IMR-90 (cell line): ENCODE measurements around the gene CDC45. TPM values are rescaled to one million over a fixed set of nuclear protein-coding genes. Genes with fewer than 3 reads are reported as not detected.

Source experiments
- ATAC-seq: fragments of 200-7000 bp; cut with Tn5 transposase; 2 replicates; pipeline ENCODE4 v1.9.1; 2020; ENCODE audit warnings: low read depth, mild to moderate bottlenecking, moderate library complexity
- BruUV-seq: library from RNA; stranded (reverse); fragments of 400-500 nt; replicated peaks from 2 replicates; lab custom pipeline; 2021; lab: Mats Ljungman, UMichigan
- CTCF ChIA-PET: fragments of 300-600 bp; formaldehyde crosslinking; extraction: SDS; loops from one replicate; lab custom pipeline; 2021; ENCODE audit warnings: antibody characterized with exemption; lab: Yijun Ruan, JAX
- POLR2A ChIA-PET: fragments of 300-600 bp; sonication (Branson Sonifier 250); formaldehyde crosslinking; loops from one replicate; lab custom pipeline; 2022; ENCODE audit warnings: antibody characterized with exemption; ENCODE audit not compliant: unreplicated experiment; lab: Charles Lee
- DNase-seq: peaks from one replicate; pipeline ENCODE4 v3.0.0; 2013
- H2AFZ ChIP-seq: replicated peaks from 2 replicates; pipeline ENCODE3; 2013; ENCODE audit warnings: low read length, mild to moderate bottlenecking; ENCODE audit not compliant: poor library complexity
- H2AK5ac ChIP-seq: 2 replicates; pipeline ENCODE4 v1.6.1; 2013; ENCODE audit warnings: low read depth, low read length, inconsistent platforms
- H2AK9ac ChIP-seq: replicated peaks from 2 replicates; pipeline ENCODE3; 2013; ENCODE audit warnings: mild to moderate bottlenecking, low read depth, low read length, moderate library complexity; ENCODE audit not compliant: poor library complexity
- H2BK120ac ChIP-seq: 2 replicates; pipeline ENCODE4 v1.6.1; 2013; ENCODE audit warnings: low read depth, low read length, inconsistent platforms
- H2BK15ac ChIP-seq: 3 replicates; pipeline ENCODE4 v1.6.1; 2013; ENCODE audit warnings: low read depth, low read length, inconsistent platforms
- H2BK20ac ChIP-seq: 2 replicates; pipeline ENCODE4 v1.6.1; 2013; ENCODE audit warnings: low read depth, mild to moderate bottlenecking, inconsistent platforms, low read length, moderate library complexity
- H2BK5ac ChIP-seq: 2 replicates; pipeline ENCODE4 v1.6.1; 2013; ENCODE audit warnings: mild to moderate bottlenecking, low read depth, low read length, inconsistent platforms; ENCODE audit not compliant: poor library complexity, severe bottlenecking
- H3K14ac ChIP-seq: replicated peaks from 2 replicates; pipeline ENCODE4 v1.6.1; 2013; ENCODE audit warnings: low read depth, low read length, inconsistent platforms
- H3K18ac ChIP-seq: 2 replicates; pipeline ENCODE4 v1.6.1; 2013; ENCODE audit warnings: low read depth, low read length, control low read depth
- H3K23ac ChIP-seq: 2 replicates; pipeline ENCODE4 v1.6.1; 2013; ENCODE audit warnings: low read depth, low read length, inconsistent platforms
- H3K27ac ChIP-seq: 2 replicates; pipeline ENCODE4 v1.5.1; 2013; ENCODE audit warnings: mild to moderate bottlenecking, control low read depth, low read length; ENCODE audit not compliant: insufficient read depth
- H3K27me3 ChIP-seq: 2 replicates; pipeline ENCODE4 v1.6.1; 2013; ENCODE audit warnings: low read length; ENCODE audit not compliant: control insufficient read depth, insufficient read depth
- H3K36me3 ChIP-seq: 2 replicates; pipeline ENCODE4 v1.6.1; 2013; ENCODE audit warnings: low read length, mixed read lengths; ENCODE audit not compliant: control insufficient read depth, insufficient read depth
- H3K4ac ChIP-seq: 2 replicates; pipeline ENCODE4 v1.6.1; 2013; ENCODE audit warnings: low read depth, low read length, inconsistent platforms
- H3K4me1 ChIP-seq: 2 replicates; pipeline ENCODE4 v1.6.1; 2013; ENCODE audit warnings: low read length, mixed read lengths; ENCODE audit not compliant: control insufficient read depth, insufficient read depth
- H3K4me2 ChIP-seq: 2 replicates; pipeline ENCODE4 v1.6.1; 2013; ENCODE audit warnings: low read depth, mild to moderate bottlenecking, control low read depth, low read length, moderate library complexity
- H3K4me3 ChIP-seq: 2 replicates; pipeline ENCODE4 v1.5.1; 2013; ENCODE audit warnings: low read depth, mild to moderate bottlenecking, control low read depth, low read length, moderate library complexity; ENCODE audit not compliant: insufficient read depth
- H3K56ac ChIP-seq: 2 replicates; pipeline ENCODE4 v1.6.1; 2013; ENCODE audit warnings: low read length, inconsistent platforms; ENCODE audit not compliant: insufficient read depth; ENCODE audit errors: extremely low read depth
- H3K79me1 ChIP-seq, 2 experiments: 2 replicates each; pipeline ENCODE4 v1.6.1; 2013; ENCODE audit warnings: low read length in 2 of 2, inconsistent platforms in 1 of 2, low read depth in 1 of 2
- H3K9ac ChIP-seq: 2 replicates; pipeline ENCODE4 v1.6.1; 2013; ENCODE audit warnings: low read depth, low read length, control low read depth
- H3K9me1 ChIP-seq: 2 replicates; pipeline ENCODE4 v1.6.1; 2013; ENCODE audit warnings: low read length, inconsistent platforms; ENCODE audit not compliant: insufficient read depth
- H3K9me3 ChIP-seq: 2 replicates; pipeline ENCODE4 v1.6.1; 2013; ENCODE audit warnings: low read length; ENCODE audit not compliant: control insufficient read depth, insufficient read depth
- H4K20me1 ChIP-seq: 2 replicates; pipeline ENCODE4 v1.6.1; 2013; ENCODE audit warnings: low read length, inconsistent platforms; ENCODE audit not compliant: insufficient read depth
- H4K5ac ChIP-seq: 2 replicates; pipeline ENCODE4 v1.6.1; 2013; ENCODE audit warnings: mild to moderate bottlenecking, low read depth, low read length, control low read depth
- H4K8ac ChIP-seq, 2 experiments: 2 replicates each; pipeline ENCODE4 v1.6.1; 2013; ENCODE audit warnings: low read depth in 2 of 2, low read length in 2 of 2, control low read depth in 1 of 2, inconsistent platforms in 1 of 2
- H4K91ac ChIP-seq: 2 replicates; pipeline ENCODE4 v1.6.1; 2013; ENCODE audit warnings: low read depth, low read length, inconsistent platforms; ENCODE audit not compliant: insufficient read depth
- BHLHE40 ChIP-seq: fragments of 150-350 bp; IDR thresholded peaks from 2 replicates; pipeline ENCODE4 v1.6.1; 2016; ENCODE audit warnings: mild to moderate bottlenecking, low read depth, low read length
- CEBPB ChIP-seq: IDR thresholded peaks from 2 replicates; pipeline ENCODE4 v1.6.1; 2012; ENCODE audit warnings: low read depth, low read length, improper control_type of control experiment
- CHD1 ChIP-seq: IDR thresholded peaks from 2 replicates; pipeline ENCODE4 v1.6.1; 2012; ENCODE audit warnings: low read depth, low read length, improper control_type of control experiment
- MAZ ChIP-seq: IDR thresholded peaks from 2 replicates; pipeline ENCODE4 v1.6.1; 2012; ENCODE audit warnings: low read depth, mild to moderate bottlenecking, low read length, improper control_type of control experiment, moderate library complexity, borderline replicate concordance
- NFE2L2 ChIP-seq: fragments of 150-350 bp; IDR thresholded peaks from 2 replicates; pipeline ENCODE4 v1.6.1; 2016; ENCODE audit warnings: low read depth, mild to moderate bottlenecking, low read length
- RCOR1 ChIP-seq: IDR thresholded peaks from 2 replicates; pipeline ENCODE4 v1.6.1; 2012; ENCODE audit warnings: mild to moderate bottlenecking, low read length, improper control_type of control experiment; ENCODE audit not compliant: insufficient replicate concordance
- WGBS, 2 experiments: methylation state at CpG; one replicate each; pipeline versions ENCODE4 v1.1.5 to v1.1.7; 2013; ENCODE audit warnings: missing lambda C conversion rate in 2 of 2; ENCODE audit not compliant: insufficient read length in 1 of 2; ENCODE audit errors: extremely low coverage in 2 of 2; 5-methylcytosine and 5-hydroxymethylcytosine counted together
- dilution Hi-C: fragments of 300-500 bp; cut with HindIII; formaldehyde crosslinking; loops from one replicate; pipeline ENCODE4 v1.14.3; 2018; ENCODE audit warnings: low sequenced_read_pairs; ENCODE audit not compliant: unreplicated experiment
- in situ Hi-C: fragments of 300-500 bp; cut with MboI; formaldehyde crosslinking; loops from 3 replicates; pipeline ENCODE4 v1.14.3; 2019; ENCODE audit warnings: low sequenced_read_pairs, inconsistent platforms, mixed read lengths
- intact Hi-C: fragments of 100-400 bp; cut with micrococcal nuclease; formaldehyde crosslinking; loops from 2 replicates; pipeline ENCODE4 v1.10.0; 2022
- polyA plus RNA-seq, 3 experiments: library from polyadenylated mRNA; depleted of rRNA; stranded (reverse); fragments of >200 nt; gene quantifications; 2 replicates each; pipeline ENCODE4 v1.2.3, GENCODE V29; 2012; ENCODE audit warnings: low replicate concordance in 1 of 3
- total RNA-seq: library from RNA; depleted of rRNA; stranded (reverse); fragments of >200 nt; gene quantifications from 2 replicates; pipeline ENCODE4 v1.2.3, GENCODE V29; 2012
- TF ChIP-seq, protein P1 (sequence below): conservative IDR thresholded peaks from 2 replicates; pipeline ENCODE4 v1.5.1; 2012; ENCODE audit warnings: mild to moderate bottlenecking, low read depth, low read length, improper control_type of control experiment
- TF ChIP-seq, protein P2 (sequence below): fragments of 150-350 bp; IDR thresholded peaks from 2 replicates; pipeline ENCODE4 v1.6.1; 2017; ENCODE audit warnings: mild to moderate bottlenecking, antibody characterized with exemption, low read length, low read depth

Gene CDC45
- total and polyA plus RNA-seq, 2 of the 4 experiments (the other 2 are of a cell fraction): 22.7 to 44.6 TPM

DNA sequence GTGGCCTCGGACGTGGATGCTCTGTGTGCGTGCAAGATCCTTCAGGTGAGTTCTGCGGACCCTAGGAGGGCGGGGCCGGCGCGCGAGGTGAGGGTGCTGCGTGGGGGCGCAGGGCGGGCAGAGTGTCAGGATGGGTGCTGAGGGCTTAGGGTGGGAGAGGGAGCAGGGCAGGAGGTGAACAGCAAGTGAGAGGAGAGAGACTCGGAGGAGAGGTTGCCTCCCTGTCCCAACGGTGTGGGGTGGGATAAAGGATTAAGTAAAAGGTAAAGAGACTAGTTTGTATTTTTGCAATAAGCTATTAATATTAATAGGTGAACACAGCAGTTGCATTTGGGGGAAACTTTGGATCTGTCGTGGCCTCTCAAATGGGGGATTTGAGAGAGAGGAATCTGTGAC lies 451 bp downstream of the CDC45 start (continued):
- TF ChIP-seq, protein P1, sequence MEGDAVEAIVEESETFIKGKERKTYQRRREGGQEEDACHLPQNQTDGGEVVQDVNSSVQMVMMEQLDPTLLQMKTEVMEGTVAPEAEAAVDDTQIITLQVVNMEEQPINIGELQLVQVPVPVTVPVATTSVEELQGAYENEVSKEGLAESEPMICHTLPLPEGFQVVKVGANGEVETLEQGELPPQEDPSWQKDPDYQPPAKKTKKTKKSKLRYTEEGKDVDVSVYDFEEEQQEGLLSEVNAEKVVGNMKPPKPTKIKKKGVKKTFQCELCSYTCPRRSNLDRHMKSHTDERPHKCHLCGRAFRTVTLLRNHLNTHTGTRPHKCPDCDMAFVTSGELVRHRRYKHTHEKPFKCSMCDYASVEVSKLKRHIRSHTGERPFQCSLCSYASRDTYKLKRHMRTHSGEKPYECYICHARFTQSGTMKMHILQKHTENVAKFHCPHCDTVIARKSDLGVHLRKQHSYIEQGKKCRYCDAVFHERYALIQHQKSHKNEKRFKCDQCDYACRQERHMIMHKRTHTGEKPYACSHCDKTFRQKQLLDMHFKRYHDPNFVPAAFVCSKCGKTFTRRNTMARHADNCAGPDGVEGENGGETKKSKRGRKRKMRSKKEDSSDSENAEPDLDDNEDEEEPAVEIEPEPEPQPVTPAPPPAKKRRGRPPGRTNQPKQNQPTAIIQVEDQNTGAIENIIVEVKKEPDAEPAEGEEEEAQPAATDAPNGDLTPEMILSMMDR: no peak
- TF ChIP-seq, protein P2, sequence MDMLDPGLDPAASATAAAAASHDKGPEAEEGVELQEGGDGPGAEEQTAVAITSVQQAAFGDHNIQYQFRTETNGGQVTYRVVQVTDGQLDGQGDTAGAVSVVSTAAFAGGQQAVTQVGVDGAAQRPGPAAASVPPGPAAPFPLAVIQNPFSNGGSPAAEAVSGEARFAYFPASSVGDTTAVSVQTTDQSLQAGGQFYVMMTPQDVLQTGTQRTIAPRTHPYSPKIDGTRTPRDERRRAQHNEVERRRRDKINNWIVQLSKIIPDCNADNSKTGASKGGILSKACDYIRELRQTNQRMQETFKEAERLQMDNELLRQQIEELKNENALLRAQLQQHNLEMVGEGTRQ: no peak

DNA sequence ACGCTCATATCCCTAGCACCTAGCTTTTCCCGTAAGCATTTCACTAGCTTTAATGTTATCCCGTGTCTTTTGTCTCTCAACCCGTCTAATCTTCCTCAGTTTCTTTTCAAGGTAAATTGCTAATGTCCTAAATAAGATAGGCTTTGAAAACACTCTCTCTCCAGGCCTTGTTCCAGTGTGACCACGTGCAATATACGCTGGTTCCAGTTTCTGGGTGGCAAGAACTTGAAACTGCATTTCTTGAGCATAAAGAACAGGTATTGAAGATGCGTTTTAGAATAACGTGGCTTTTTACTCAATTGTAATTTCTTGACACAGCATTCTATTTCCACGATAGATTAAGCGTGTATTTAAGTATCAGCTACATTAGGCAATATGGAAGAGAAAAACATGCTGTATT lies 1.1 kb downstream of the CDC45 start:
- ChIA-PET POLR2A (no interaction called here), CTCF (no interaction called here)
- Histone ChIP-seq H3K79me1 (peaks cover 17 to 45% of the 10 kb centered on the region in 2 experiments; a peak in 3 of 4 replicates), H4K8ac (no peak overlapping the region), H3K9me3 (no peaks in the 10 kb centered on the region), H4K20me1 (peaks cover 15% of the 10 kb centered on the region), H2BK120ac (no peak overlapping the region), H2BK20ac (no peak overlapping the region), H3K27ac (no peak overlapping the region), H3K18ac (no peak overlapping the region), H3K9me1 (peaks cover 3% of the 10 kb centered on the region; the same call in 1 of the 2 replicates), H3K9ac (no peak overlapping the region), H3K4ac (no peak overlapping the region), H3K36me3 (peaks cover 3% of the 10 kb centered on the region; the same call in 1 of the 2 replicates), H4K5ac (no peak overlapping the region), H3K4me2 (peak overlapping the region; percentile 5; the same call in 1 of the 2 replicates), H2AK5ac (no peak overlapping the region), H3K4me1 (peaks cover 3% of the 10 kb centered on the region), H2BK5ac (no peak overlapping the region), H3K4me3 (no peak overlapping the region), H3K56ac (no peak overlapping the region), H3K23ac (no peak overlapping the region), H2AK9ac (no peak overlapping the region), H4K91ac (no peak overlapping the region), H2AFZ (no peak overlapping the region), H2BK15ac (no peak overlapping the region), H3K27me3 (no peaks in the 10 kb centered on the region), H3K14ac (no peak overlapping the region)
- no TSS peak for BruUV-seq
- DNase-seq (no peak), ATAC-seq (no peak)
- in situ Hi-C loops: no loop called here
- intact Hi-C loops: no loop called here
- dilution Hi-C loops: no loop called here
- TF ChIP-seq, protein P1: no peak
- TF ChIP-seq CEBPB (no peak), NFE2L2 (no peak), BHLHE40 (no peak), RCOR1 (no peak), CHD1 (no peak), MAZ (no peak)
- 47% methylated on average over 3 of the region's 10 CpGs; no CpG with 5 or more reads in 1 of the 2 experiments for WGBS, 2 experiments
